HepG2 (cell line): ENCODE data around the gene NOTUM. TPM values are rescaled to one million over a fixed set of nuclear protein-coding genes. Genes with fewer than 3 reads are reported as not detected.
A peak's percentile ranks its signal among the peaks of the same experiment; 100 is the strongest.

Source experiments
- ARID5B ChIP-seq: IDR thresholded peaks from 2 replicates; pipeline ENCODE4 v1.4.0; 2020; ENCODE audit warnings: mild to moderate bottlenecking, missing genetic modification reagents
- ARNTL ChIP-seq: sonication (generic); formaldehyde crosslinking; IDR thresholded peaks from 2 replicates; pipeline ENCODE4 v1.4.0; 2020; ENCODE audit warnings: mild to moderate bottlenecking, missing genetic modification reagents
- ATF6 ChIP-seq: sonication (generic); formaldehyde crosslinking; conservative IDR thresholded peaks from 2 replicates; pipeline ENCODE4 v1.4.0; 2020; ENCODE audit warnings: missing genetic modification reagents
- ATF7-NPFF ChIP-seq: sonication (generic); formaldehyde crosslinking; IDR thresholded peaks from 2 replicates; pipeline ENCODE4 v1.8.1; 2023; ENCODE audit warnings: mild to moderate bottlenecking, low read depth, missing genetic modification reagents, moderate library complexity
- CC2D1A ChIP-seq: sonication (generic); formaldehyde crosslinking; IDR thresholded peaks from 2 replicates; pipeline ENCODE4 v1.8.1; 2023; ENCODE audit warnings: mild to moderate bottlenecking, missing genetic modification reagents
- CEBPB ChIP-seq: IDR thresholded peaks from 2 replicates; pipeline ENCODE4 v1.6.1; 2011; ENCODE audit warnings: low read depth, low read length, improper control_type of control experiment, borderline replicate concordance
- FOSL2 ChIP-seq: sonication (generic); formaldehyde crosslinking; IDR thresholded peaks from 2 replicates; pipeline ENCODE4 v1.4.0; 2020; ENCODE audit warnings: missing genetic modification reagents
- HDAC1 ChIP-seq: sonication (generic); formaldehyde crosslinking; IDR thresholded peaks from 2 replicates; pipeline ENCODE4 v1.5.1; 2020; ENCODE audit warnings: mild to moderate bottlenecking, missing genetic modification reagents
- KLF11 ChIP-seq: IDR thresholded peaks from 2 replicates; pipeline ENCODE4 v1.6.1; 2016; ENCODE audit warnings: missing compliant biosample characterization
- PAX8 ChIP-seq: sonication (generic); formaldehyde crosslinking; IDR thresholded peaks from 2 replicates; pipeline ENCODE4 v1.8.0; 2022; ENCODE audit warnings: mild to moderate bottlenecking, missing genetic modification reagents, borderline replicate concordance
- PHF20 ChIP-seq: sonication (generic); formaldehyde crosslinking; IDR thresholded peaks from 2 replicates; pipeline ENCODE4 v1.5.0; 2020; ENCODE audit warnings: mild to moderate bottlenecking, missing genetic modification reagents
- RARA ChIP-seq: IDR thresholded peaks from 2 replicates; pipeline ENCODE4 v1.6.1; 2016; ENCODE audit warnings: missing genetic modification reagents, missing compliant biosample characterization
- SETDB1 ChIP-seq: sonication (generic); formaldehyde crosslinking; IDR thresholded peaks from 2 replicates; pipeline ENCODE4 v1.5.1; 2020; ENCODE audit warnings: missing genetic modification reagents, mild to moderate bottlenecking, borderline replicate concordance
- THYN1 ChIP-seq: sonication (generic); formaldehyde crosslinking; IDR thresholded peaks from 2 replicates; pipeline ENCODE4 v1.8.1; 2023; ENCODE audit warnings: low read depth, mild to moderate bottlenecking, moderate library complexity, missing genetic modification reagents, borderline replicate concordance
- ZNF10 ChIP-seq: sonication (generic); formaldehyde crosslinking; IDR thresholded peaks from 2 replicates; pipeline ENCODE4 v1.4.0; 2020; ENCODE audit warnings: mild to moderate bottlenecking, low read depth, missing genetic modification reagents, borderline replicate concordance
- ZNF124 ChIP-seq: sonication (generic); formaldehyde crosslinking; IDR thresholded peaks from 2 replicates; pipeline ENCODE4 v1.4.0; 2020; ENCODE audit warnings: missing genetic modification reagents
- ZNF160 ChIP-seq: sonication (generic); formaldehyde crosslinking; IDR thresholded peaks from 2 replicates; pipeline ENCODE4 v1.8.0; 2022; ENCODE audit warnings: mild to moderate bottlenecking, inconsistent platforms, missing genetic modification reagents
- ZNF33B ChIP-seq: sonication (generic); formaldehyde crosslinking; IDR thresholded peaks from 2 replicates; pipeline ENCODE4 v1.5.1; 2020; ENCODE audit warnings: mild to moderate bottlenecking, missing genetic modification reagents
- ZNF558 ChIP-seq: sonication (generic); formaldehyde crosslinking; IDR thresholded peaks from 2 replicates; pipeline ENCODE4 v1.9.0; 2022; ENCODE audit warnings: mild to moderate bottlenecking, missing genetic modification reagents, borderline replicate concordance
- ZNF564 ChIP-seq: sonication (generic); formaldehyde crosslinking; IDR thresholded peaks from 2 replicates; pipeline ENCODE4 v1.8.1; 2023; ENCODE audit warnings: mild to moderate bottlenecking, missing genetic modification reagents
- ZNF639 ChIP-seq: conservative IDR thresholded peaks from 2 replicates; pipeline ENCODE4 v1.6.1; 2018; ENCODE audit warnings: missing genetic modification reagents
- ZNF747 ChIP-seq: sonication (generic); formaldehyde crosslinking; IDR thresholded peaks from 2 replicates; pipeline ENCODE4 v1.8.1; 2023; ENCODE audit warnings: missing genetic modification reagents, mild to moderate bottlenecking, borderline replicate concordance
- ZNF800 ChIP-seq: sonication (generic); formaldehyde crosslinking; IDR thresholded peaks from 2 replicates; pipeline ENCODE4 v1.4.0; 2020; ENCODE audit warnings: missing genetic modification reagents
- polyA plus RNA-seq, 8 experiments: library from polyadenylated mRNA; depleted of rRNA in 3 of 8; stranded (reverse) in 7 of 8; unstranded in 1 of 8; fragments of >200 nt; fragmentation: Illumina TruSeq in 4 of 8; extraction: Trizol in 4 of 8; gene quantifications; 2 replicates each; pipeline versions ENCODE4 v1.2.1 to v1.2.3, GENCODE V29; 2011 to 2016; ENCODE audit warnings: low read depth in 4 of 8, missing spikeins in 1 of 8, mixed read lengths in 1 of 8; ENCODE audit not compliant: insufficient read depth in 1 of 8
- total RNA-seq, 5 experiments: library from RNA; depleted of rRNA; stranded (reverse); fragments of >200 nt; fragmentation: Illumina TruSeq; extraction: Trizol; gene quantifications; 2 replicates each; pipeline ENCODE4 v1.2.3, GENCODE V29; 2016; ENCODE audit warnings: low read depth in 1 of 5

NOTUM gene
- total and polyA plus RNA-seq, 2 of the 13 experiments (the other 11 are each of a cell fraction or from before 2014, with no cell fraction given), result 150 to 160 TPM

GRCh38 chr17:81999587-81999975, 38.6 kb upstream of the NOTUM start (continued):
- peak; percentile 15; the same call in 1 of the 2 replicates for TF ChIP-seq ARID5B (CRISPR knock-in tag)
- TF ChIP-seq ATF7-NPFF (CRISPR knock-in tag), result no peak
- no peak for TF ChIP-seq PHF20
- no peak for TF ChIP-seq ZNF564 (CRISPR knock-in tag)
- peak; percentile 87 for TF ChIP-seq RARA
- no peak; the same call in 1 of the 2 replicates for TF ChIP-seq PAX8 (CRISPR knock-in tag)
- no peak for TF ChIP-seq ZNF10
- no peak for TF ChIP-seq ARNTL (CRISPR knock-in tag)
- no peak for TF ChIP-seq ZNF124
- TF ChIP-seq ZNF639, result 0 out of 2 replicates have a peak, but pooled peaks have one; percentile 1
- no peak for TF ChIP-seq ZNF33B (CRISPR knock-in tag)
- no peak for TF ChIP-seq ZNF747 (CRISPR knock-in tag)
- TF ChIP-seq CC2D1A (CRISPR knock-in tag), result no peak
- TF ChIP-seq ZNF160 (CRISPR knock-in tag), result no peak
- no peak for TF ChIP-seq ATF6
- TF ChIP-seq CEBPB, result peak; percentile 64; the same call in 1 of the 2 replicates
- peak; percentile 22; the same call in 1 of the 2 replicates for TF ChIP-seq FOSL2 (CRISPR knock-in tag)
- peak; percentile 95; the same call in 1 of the 2 replicates for TF ChIP-seq ZNF558 (CRISPR knock-in tag)
- no peak for TF ChIP-seq HDAC1 (CRISPR knock-in tag)
- TF ChIP-seq THYN1 (CRISPR knock-in tag), result no peak
- no peak for TF ChIP-seq ZNF800 (CRISPR knock-in tag)
- no peak for TF ChIP-seq KLF11 (CRISPR knock-in tag)
- no peak for TF ChIP-seq SETDB1 (CRISPR knock-in tag)
